ENCODE results near the gene TMEM245.
"Not testable (repeated sequence)": the region's sequence is repeated elsewhere in the genome, so short reads cannot be mapped to it uniquely, and the experiment has no call there.

Gene TMEM245

DNA sequence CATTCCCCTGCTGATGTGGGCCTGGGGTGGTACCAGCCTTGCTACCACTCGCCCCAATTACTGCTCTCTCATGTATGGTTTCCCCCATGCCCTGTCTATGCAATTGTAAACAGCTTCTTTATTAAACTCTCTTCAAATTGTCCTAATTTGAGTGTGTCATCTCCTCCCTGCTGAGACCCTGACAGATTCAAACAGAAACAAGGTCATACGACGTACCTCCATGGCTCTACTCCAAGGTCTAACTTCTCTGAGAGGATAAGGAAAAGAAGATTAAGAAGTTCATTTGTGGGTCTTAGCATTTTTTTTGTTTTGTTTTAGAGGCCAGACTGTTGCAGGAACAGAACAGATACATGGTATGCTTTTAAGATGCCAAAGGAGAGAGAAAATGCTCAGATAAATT is 147.6 kb downstream of the TMEM245 start:
- no peak for DNase-seq

DNA sequence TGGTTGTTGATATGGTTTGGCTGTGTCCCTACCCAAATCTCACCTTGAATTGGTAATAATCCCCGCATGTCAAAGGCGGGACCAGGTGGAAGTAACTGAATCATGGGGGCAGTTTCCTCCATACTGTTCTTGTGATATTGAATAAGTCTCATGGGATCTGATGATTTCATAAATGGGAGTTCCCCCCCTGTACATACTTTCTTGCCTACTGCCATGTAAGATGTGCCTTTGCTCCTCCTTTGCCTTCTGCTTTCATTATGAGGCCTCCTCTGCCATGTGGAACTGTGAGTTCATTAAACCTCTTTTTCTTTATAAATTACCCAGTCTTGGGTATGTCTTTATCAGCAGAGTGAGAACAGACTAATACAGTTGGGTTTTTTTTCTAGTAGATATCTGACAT is 148.4 kb downstream of the TMEM245 start:
- DNase-seq, result not testable (repeated sequence)

GRCh38 chr9:108967916-108968315 is 151.8 kb downstream of the TMEM245 start:
- no peak for DNase-seq
